ENCODE results near the gene TEX44. TPM values are rescaled to one million over a fixed set of nuclear protein-coding genes. Genes with fewer than 3 reads are reported as not detected.
"Not testable (repeated sequence)": the region's sequence is repeated elsewhere in the genome, so short reads cannot be mapped to it uniquely, and the experiment has no call there.

TEX44 gene
- total RNA-seq, 2 donors from 2014 or later, result not detected

GRCh38 chr2:231583982-231584381 lies 8.7 kb upstream of the TEX44 start:
- DNase-seq, result no peak
- Histone ChIP-seq H3K9me3 (no peaks in the 10 kb centered on the region), H3K4me3 (no peak overlapping the region), H3K9ac (ENCODE audit: low read depth in 2 of 2, low read length in 2 of 2) (no peak overlapping the region), H3K27ac (no peak overlapping the region), H3K27me3 (no peaks in the 10 kb centered on the region), H3K36me3 (no peaks in the 10 kb centered on the region), H3K4me1 (no peaks in the 10 kb centered on the region)
- no peak for TF ChIP-seq CTCF (IDR thresholded peaks at IDR 0.05)
- intact Hi-C loops (cut with DNase I), result no loop called here

DNA sequence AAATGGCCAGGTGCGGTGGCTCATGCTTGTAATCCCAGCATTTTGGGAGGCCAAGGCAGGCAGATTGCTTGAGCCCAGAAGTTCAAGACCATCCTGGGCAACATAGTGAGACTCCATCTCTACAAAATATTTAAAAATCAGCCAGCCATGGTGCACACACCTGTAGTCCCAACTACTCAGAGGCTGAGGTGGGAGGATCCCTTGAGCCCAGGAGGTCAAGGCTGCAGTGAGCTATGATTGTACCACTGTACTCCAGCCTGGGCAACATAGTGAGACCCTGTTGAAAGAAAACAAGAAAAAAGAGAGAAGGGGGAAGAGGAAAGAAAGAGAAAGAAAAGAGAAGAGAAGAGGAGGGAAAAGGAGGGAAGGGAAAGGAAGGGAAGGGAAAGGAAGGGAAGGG lies 4.9 kb upstream of the TEX44 start:
- H3K9me3 ChIP-seq; intact Hi-C loops (cut with DNase I); H3K4me1 ChIP-seq; H3K4me3 ChIP-seq; H3K27me3 ChIP-seq; H3K36me3 ChIP-seq; DNase-seq; H3K27ac ChIP-seq; H3K9ac ChIP-seq (ENCODE audit: low read depth in 2 of 2, low read length in 2 of 2): not testable (repeated sequence)

GRCh38 chr2:231589656-231590055 lies 3.0 kb upstream of the TEX44 start:
- no peak overlapping the region for H3K9ac ChIP-seq (ENCODE audit: low read depth in 2 of 2, low read length in 2 of 2)
- no peaks in the 10 kb centered on the region for H3K4me1 ChIP-seq
- no peak for TF ChIP-seq CTCF (IDR thresholded peaks at IDR 0.05)
- no peaks in the 10 kb centered on the region for H3K27me3 ChIP-seq
- H3K4me3 ChIP-seq, result no peak overlapping the region
- no peaks in the 10 kb centered on the region for H3K9me3 ChIP-seq
- H3K36me3 ChIP-seq, result no peaks in the 10 kb centered on the region
- H3K27ac ChIP-seq, result no peak overlapping the region
- intact Hi-C loops (cut with DNase I), result no loop called here
- no peak for DNase-seq

DNA sequence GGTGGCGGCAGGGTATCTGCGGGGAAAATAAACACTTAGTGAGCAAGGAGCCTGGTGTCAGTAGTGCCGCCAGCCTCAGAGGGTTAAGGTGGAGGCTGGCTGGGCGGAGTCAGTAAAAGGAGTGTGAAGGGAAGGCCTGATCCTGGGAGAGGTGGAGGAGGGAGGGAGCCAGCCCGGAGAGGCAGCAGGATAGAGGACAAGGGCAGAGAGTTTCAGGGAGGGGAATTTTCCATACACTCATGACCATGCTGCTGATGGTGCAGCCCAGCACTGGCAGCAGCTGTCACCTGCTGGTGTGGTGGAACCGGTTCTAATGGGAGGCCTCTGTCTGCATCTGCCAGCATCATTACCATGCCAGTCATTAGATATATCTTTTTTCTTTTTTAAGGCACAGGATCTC lies 2.0 kb upstream of the TEX44 start:
- Histone ChIP-seq H3K36me3 (no peaks in the 10 kb centered on the region), H3K9ac (ENCODE audit: low read depth in 2 of 2, low read length in 2 of 2) (peak overlapping the region in 1 of 2 donors; percentile 24), H3K9me3 (no peaks in the 10 kb centered on the region), H3K27ac (no peak overlapping the region), H3K4me1 (no peaks in the 10 kb centered on the region), H3K4me3 (no peak overlapping the region), H3K27me3 (no peaks in the 10 kb centered on the region)
- intact Hi-C loops (cut with DNase I), result no loop called here
- TF ChIP-seq CTCF (IDR thresholded peaks at IDR 0.05), result no peak
- DNase-seq, result no peak

DNA sequence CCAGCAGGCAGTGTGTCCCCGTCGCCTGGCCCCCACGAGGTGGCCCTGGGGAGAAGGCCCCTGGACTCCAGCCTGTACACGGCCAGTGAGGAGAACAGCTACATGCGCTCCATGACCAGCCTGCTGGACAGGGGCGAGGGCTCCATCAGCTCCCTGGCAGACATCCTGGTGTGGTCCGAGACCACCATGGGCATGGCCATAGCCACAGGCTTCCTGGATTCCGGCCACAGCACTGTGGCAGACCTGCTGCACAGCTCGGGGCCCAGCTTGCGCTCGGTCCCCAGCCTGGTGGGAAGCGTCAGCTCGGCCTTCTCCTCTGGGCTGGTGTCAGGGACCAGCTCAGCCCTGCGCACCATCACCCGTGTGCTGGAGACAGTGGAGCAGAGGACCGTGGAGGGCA lies 1.0 kb downstream of the TEX44 start:
- intact Hi-C loops (cut with DNase I), result no loop called here
- TF ChIP-seq CTCF (IDR thresholded peaks at IDR 0.05), result no peak
- no peak for DNase-seq
- Histone ChIP-seq H3K36me3 (no peaks in the 10 kb centered on the region), H3K4me1 (no peaks in the 10 kb centered on the region), H3K27me3 (no peaks in the 10 kb centered on the region), H3K9ac (ENCODE audit: low read depth in 2 of 2, low read length in 2 of 2) (no peak overlapping the region), H3K4me3 (no peak overlapping the region), H3K9me3 (no peaks in the 10 kb centered on the region), H3K27ac (no peak overlapping the region)

- no peak for DNase-seq
- H3K36me3 ChIP-seq, result no peaks in the 10 kb centered on the region
- no peaks in the 10 kb centered on the region for H3K9me3 ChIP-seq
- no peak overlapping the region for H3K9ac ChIP-seq (ENCODE audit: low read depth in 2 of 2, low read length in 2 of 2)
- H3K4me3 ChIP-seq, result no peak overlapping the region
- no peak for TF ChIP-seq CTCF (IDR thresholded peaks at IDR 0.05)
- no peak overlapping the region for H3K27ac ChIP-seq
- H3K4me1 ChIP-seq, result no peaks in the 10 kb centered on the region
- no peaks in the 10 kb centered on the region for H3K27me3 ChIP-seq
- intact Hi-C loops (cut with DNase I), result no loop called here
Measured at GRCh38 chr2:231597014-231597611, 4.4 kb downstream of the TEX44 start.

All from colonic mucosa (tissue), 4 donors.